GM21447 (cell line): ENCODE results near the gene ATF3.
"Not testable (repeated sequence)": the region's sequence is repeated elsewhere in the genome, so short reads cannot be mapped to it uniquely, and the experiment has no call there.

Source experiments
- ATAC-seq: cut with Tn5 transposase; IDR thresholded peaks from one replicate; pipeline ENCODE4 v1.9.1; 2021; ENCODE audit not compliant: unreplicated experiment

The ATF3 gene

DNA sequence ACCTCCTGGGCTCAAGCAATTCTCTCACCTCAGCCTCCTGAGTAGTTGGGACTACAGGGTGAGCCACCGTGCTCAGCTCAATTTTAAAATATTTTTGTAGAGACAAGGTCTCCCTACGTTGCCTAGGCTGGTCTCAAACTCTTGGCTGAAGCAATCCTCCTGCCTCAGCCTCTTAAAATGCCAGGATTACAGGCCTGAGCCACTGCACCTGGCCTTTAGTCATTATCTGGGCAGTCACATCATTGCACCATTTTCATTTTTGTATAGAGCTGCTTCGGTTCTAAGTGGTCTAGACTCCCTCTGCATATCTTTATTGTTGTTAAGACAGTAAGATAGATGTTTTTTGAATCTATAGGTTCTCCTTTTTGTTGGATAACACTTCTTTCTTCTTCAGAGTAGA is 39.9 kb downstream of the ATF3 start:
- no peak for ATAC-seq

DNA sequence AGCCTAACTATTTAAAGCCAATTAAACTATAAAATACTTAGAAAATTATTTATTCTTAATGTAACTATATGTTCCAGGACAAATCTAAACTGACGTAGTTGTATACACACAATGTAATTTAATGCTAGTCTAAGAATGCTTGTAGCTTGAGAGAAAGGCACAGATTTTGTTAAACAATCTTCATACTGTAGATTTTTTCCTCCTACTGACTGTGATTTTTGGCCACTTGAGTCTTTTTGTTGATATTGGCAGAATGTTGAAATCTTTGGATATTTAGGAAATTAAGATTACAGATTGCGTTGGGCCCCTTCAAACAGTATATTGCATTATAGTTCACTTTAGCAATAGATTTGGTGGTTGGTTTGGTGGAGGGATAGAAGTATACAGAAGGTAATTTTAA is 40.5 kb downstream of the ATF3 start:
- ATAC-seq: no peak

DNA sequence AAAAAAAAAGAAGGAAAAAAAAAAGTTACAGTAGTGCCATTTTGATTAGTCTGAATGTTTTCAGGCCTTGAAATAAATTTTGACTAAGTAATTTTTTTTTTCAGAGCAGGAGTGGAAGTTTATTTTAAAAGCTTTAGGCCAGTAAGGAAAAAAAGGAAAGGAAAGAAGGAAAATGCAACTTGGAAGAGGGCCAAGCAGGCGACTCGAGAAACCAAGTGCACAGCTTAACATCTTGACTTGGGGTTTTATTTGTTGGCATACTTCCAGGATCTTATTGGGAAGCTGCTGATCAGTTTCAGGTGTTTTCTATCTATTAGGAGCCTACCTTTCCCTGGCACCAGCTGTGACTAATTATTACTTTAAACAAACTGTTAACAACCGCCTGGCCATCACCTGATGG is 41.7 kb downstream of the ATF3 start:
- no peak for ATAC-seq

DNA sequence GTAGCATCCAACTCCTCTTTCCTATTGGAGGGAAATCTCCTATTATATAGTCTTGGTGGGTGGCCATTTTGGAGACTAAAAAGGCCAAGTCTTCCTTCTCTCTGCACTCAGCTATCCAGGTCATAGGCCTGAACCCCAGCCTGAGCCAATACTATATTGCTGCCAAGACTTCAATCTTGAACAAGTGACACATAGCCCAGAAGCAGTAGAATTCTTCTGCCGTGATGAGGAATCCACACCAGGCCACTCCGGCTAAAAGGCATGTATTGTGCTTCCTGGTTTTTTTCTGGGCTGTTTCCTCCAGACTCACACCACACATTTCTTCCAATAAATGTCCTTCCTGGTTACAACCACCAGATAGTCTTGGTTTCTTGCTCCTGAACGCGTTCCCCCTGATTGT is 43.0 kb downstream of the ATF3 start:
- ATAC-seq: no peak

DNA sequence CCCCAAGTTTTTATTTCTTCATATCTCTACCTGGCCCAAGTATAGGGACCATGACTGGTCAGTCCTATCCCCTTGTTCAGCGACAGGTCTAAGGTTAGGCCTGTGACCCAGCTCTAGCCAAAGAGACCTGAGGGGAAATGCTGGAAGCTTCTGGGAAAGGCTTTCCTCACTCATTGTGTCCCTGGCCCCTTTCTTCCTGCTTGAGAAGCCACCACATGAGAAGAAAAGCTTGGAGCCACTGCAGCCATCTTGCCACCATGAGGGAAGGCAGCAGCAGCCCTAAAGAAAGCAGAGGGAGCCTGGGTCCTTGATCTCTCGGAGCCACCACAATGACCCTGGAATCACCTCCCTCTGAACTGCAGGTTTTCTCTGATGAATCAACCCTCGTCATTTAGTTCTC is 43.4 kb downstream of the ATF3 start:
- no peak for ATAC-seq

DNA sequence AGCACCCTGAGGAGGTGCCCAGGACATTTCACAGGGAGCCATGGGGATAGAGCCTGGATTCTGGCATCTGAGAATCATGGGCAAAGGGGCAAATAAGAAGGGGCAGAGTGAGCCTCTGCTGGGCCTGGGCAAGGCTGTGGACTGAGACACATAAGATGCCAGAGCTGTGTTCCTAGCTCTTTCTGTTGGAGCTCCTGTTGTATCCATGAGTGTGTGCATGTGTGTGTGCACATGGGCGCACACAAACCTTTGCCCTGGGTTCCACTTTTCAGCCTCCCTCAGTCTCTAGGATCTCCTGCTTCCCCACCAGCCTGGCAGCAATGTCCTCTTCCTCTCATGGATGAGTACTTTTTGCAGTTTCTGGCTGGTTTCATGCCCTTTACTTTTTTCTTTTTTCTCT is 44.0 kb downstream of the ATF3 start:
- no peak for ATAC-seq

DNA sequence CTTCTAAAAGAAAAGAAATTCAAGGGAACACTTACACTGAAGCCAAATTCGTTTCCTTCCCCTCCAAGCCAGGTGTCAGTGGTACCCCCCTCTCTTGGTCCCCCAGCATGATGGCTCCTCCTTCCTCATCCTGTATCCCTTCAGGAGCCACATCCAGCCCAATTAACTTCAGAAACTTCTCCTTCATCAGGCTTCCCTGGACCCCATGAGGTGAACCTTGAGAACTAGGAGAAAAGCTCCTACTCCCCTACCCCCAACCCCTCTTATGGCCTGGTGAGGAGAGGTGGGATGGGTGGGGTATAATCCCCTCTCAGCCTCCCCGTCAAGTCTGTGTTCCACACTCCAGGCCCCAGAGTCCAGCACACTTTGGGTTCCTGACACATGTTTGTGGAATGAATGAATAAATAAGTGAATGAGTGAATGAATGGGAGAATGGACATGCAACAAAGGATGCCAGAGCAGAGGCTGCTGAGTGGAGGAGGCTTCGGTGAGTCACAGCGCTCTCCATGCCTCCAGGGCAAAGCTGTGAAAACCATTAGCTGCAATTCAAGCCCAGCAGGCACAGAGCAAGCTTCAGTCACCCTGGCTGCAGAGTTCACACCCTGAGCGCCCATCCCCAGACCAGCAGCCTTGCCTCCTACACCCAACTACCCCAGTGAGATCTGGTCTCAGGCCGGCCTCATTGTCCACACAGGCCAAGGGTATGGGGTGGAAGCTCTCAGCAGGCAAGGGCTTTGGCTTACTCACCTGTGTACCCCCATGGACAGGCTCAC is 47.3 kb downstream of the ATF3 start:
- no peak for ATAC-seq

DNA sequence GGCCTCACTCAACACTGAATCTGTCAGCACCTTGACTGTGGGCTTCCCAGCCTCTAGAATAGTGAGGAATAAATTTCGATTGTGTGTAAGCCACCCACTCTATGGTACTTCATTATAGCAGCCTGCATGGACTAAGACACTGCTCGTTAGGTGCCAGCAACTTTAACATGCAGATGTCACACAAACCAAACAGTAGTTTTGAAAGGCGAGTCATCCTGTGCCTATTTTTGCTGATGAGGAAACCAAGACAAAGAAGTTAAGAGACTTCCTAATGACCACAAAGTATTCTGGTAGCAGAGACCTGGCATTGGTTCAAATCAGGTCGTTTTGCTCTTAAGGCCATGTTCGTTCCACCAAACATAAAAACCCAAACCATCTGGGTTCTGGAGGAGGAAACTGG is 48.2 kb downstream of the ATF3 start:
- ATAC-seq: no peak

DNA sequence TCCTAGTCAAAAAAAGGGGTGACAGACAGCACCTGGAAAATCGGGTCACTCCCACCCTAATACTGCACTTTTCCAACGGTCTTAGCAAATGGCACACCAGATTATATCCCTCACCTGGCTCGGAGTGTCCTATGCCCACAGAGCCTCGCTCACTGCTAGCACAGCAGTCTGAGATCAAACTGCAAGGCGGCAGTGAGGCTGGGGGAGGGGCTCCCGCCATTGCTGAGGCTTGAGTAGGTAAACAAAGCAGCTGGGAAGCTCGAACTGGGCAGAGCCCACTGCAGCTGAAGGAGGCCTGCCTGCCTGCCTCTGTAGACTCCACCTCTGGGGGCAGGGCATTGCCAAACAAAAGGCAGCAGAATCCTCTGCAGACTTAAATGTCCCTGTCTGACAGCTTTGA is 49.7 kb downstream of the ATF3 start:
- not testable (repeated sequence) for ATAC-seq

DNA sequence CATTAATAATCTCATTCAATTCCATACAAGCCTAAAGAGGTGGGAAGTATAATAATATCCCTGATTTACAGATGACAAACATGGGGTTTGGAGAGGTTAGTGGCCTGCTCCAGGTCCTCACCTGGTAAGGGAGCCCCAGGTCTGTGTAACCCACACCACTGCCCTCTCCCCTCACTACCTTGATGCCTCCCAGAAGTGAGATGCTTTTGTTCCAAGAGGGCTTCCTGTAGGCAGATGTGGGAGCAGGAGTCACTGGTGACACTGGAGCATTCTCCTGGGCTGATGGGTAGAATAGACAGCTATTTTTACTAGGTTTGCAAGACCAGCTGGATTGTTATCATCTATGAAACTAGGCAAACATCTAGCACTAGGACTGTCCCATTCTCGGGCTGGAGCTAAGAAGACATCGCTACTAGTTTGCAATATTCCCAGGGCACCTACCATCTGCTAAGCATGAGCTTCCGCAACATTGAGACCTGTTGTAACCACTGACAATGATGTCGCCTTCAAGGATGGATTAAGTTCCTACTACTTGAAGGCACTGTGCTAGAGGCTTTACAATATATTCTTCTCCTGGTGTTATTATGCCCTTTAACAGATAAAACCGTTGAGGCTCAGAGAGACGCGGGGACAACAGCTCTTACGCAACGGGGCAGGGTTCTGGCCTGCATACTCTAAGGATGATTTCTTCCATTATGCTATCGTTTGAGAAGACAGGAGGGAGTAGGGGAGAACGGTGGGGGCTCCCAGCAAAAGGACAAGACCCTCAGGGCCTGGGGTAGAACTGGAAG is 56.0 kb downstream of the ATF3 start:
- no peak for ATAC-seq

DNA sequence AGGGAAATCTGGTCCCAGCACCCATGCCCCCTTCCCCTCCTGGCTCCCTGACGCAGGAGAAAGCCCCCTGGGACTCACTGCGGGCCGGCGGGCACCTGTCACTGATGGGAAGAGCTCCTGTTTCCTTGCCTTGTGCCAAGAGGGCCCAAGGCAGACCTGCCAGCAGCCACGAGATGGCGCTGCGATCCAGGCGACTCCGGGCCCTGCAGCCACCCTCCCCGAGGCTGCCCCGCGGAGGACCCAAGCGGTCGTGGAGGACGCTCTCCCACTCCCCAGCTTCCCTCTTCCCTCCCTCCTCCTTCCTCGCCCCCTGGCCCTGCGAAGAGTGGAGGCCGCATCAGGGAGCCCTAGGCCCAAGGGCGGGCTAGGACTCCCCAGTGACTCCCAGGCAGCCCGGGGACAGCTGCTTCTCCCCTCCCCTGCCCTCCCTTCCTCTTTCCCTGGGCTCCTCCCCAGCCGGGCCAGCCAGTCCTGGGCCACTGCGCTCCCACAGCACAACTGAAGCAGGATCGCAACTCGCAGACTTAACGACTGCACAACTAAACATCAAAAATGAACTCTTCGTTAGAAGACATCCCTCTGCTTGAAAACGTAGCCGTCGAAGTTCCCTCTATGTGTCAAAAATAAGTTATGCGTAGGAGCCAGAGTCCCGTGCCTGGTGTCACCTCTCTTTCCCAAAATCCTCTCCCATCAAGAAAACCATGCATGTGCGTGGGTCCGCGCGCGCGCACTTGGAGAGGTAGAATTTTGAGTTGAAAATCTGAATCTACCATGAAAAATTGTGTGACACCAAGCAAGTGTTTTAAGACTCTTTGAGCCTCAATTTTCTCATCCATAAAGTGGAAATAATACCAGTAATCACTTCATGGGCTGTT is 56.9 kb downstream of the ATF3 start:
- peak; percentile 90 for ATAC-seq

DNA sequence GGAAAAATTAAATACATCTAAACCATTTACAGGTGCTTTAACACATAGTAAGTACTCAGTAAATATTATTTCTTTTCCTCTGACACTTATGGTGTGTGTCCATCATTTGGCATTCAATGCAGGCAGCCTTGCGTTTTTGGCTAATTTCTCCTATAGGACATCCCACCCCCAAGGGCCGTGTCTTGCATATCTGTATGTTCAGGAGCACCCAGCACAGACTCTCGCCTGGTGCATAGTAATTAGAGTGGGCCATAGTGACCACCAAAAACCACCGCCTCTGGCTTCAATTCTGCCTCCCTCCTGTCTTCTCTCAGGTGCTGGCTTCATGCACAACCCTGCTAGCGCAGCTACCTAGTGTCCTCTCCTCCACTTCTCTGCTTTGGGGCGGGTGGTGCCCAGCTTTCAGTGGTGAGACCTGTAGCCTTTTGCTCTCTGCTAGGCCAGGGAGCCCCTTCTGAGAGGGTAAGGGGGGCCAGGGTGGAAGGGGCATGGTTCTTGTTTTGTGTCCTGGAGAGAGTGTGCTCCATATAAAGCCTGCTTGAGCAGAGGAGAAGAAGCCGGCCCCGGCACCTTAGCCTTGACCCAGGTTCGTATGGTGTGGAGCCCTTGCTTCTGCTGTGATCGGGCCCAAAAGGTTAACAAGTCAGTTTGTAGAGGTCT is 57.7 kb downstream of the ATF3 start:
- ATAC-seq: no peak

DNA sequence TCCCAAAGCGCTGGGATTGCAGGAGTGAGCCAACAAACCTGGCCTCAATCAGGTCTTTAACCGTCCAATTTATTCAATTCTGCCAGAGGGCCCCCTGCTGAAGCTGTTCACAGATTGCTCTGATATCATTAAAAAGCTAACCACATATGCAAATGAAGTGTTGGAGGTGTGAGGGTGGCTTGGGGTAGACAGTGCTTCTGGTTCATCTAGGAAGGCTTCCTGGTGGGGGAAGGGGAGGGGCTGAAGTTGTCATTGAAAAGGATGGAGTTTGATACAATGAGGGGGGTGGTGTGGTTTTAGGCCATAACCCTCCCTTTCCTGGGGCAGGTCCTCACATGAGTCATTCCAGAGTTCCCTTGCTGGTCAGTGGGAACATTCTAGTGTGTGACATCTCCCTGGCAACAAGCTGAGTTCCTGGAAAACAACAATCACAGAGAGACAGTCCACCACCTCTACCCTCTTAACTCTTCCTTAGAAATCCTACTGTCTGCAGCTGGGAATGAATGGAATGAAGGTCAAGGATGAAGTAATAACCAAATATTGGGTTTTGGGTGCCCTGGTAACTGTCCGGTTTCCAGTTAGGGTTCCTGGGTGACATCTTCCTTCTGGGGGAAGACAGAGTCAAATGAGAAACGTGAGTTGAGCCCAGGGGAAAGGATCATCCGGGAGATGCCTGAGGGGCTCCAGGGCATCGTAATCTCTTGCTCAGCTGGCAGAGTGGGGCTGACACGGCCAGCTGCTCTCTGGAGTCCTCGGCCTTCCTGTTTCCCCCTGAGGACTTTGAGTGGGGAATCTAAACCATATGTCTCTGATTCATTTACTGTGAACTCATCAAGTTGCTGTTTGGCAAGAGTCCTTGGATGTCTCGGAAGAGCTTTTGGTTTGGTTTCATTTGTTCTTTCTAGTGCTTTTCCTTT is 58.9 kb downstream of the ATF3 start:
- no peak for ATAC-seq

DNA sequence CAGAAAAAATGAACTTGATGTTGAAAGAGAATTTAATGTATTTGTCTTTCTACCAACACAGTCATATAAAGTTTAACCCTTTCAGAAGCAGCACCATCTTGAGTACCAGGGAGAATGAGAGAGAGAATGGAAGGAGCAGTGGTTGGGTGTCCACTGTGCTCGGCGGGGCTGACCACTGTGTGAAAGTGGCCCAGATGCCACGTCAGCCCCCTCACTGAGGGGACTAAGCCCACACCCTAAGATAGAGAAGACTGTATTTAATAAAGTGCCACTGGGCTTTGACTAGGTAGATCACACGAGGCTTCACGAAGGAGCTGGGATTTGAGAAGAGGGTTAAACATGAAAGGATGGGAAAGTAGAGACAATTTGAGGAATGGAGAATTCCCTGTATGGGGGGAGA is 59.9 kb downstream of the ATF3 start:
- ATAC-seq: no peak

DNA sequence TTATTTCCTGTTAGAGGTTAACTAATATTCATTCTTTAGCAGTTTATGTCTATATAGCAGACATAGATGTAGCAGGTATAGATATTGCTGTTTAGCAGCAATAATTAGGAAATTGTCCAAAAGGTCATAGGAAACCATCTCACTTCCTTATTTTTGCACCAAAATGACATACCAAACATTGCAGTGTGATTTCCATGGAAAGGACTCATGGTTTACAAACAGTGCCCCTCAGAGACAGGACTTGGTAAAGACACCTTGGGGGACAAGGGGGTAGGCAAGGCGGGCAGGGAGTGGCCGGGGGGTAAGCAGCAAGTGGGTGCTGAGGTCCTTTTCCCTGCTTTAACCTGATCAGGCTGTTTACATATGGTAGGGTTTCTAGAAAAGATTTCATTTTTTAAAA is 60.5 kb downstream of the ATF3 start:
- ATAC-seq: no peak

DNA sequence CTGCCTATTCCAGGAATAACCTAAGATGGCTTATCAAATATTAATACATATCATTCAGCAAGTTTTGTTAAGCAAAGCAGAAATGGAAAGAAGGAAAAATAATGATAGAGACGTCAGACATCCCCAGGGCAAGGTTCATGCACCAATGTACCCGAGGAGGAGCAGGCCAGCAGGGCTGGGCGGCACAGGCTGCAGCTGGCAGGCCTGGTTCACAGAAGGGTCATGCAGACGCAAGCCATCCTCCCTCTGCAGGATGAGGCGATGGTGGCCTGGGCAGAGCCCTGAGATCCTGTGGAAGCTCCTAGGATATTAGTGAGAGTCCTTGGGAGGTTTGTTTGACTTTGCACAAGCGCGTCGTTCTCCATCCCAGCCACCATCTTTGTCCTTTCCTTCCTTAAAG is 61.0 kb downstream of the ATF3 start:
- no peak for ATAC-seq

DNA sequence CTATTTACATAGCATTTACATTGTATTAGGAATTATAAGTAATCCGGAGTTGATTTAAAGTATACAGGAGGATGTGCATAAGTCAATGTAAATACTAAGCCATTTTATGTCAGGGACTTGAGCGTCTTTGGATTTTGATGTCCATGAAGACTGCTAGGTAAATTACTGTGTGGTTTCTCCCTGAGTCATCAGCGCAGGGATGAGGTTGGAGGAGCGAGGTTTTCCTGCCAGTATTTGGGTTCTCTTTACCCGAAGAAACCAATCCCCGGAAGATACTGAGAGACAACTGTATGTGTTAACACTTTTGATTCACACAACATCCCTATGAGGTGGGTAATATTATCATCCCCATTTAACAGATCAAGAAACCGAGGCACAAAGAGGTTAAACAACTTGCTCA is 61.7 kb downstream of the ATF3 start:
- ATAC-seq: no peak
